NCI-H2196 (cell line): ENCODE measurements around the gene FBN2.
"Not testable (repeated sequence)": the region's sequence is repeated elsewhere in the genome, so short reads cannot be mapped to it uniquely, and the experiment has no call there.

ENCODE experiments used
- DNase-seq: peaks from one replicate; lab custom pipeline; 2025; ENCODE audit not compliant: unreplicated experiment; lab: John Stamatoyannopoulos, UW

The FBN2 gene

GRCh38 chr5:128366147-128366546 is 171.9 kb downstream of the FBN2 start:
- DNase-seq: no peak

- DNase-seq: no peak
These were observed 175.7 kb downstream of the FBN2 start for GRCh38 chr5:128362370-128362769.

- DNase-seq: no peak
These were observed 179.2 kb downstream of the FBN2 start for GRCh38 chr5:128358826-128359225.

GRCh38 chr5:128357226-128357625 is 180.8 kb downstream of the FBN2 start:
- DNase-seq: no peak

GRCh38 chr5:128355961-128356360 is 182.1 kb downstream of the FBN2 start:
- no peak for DNase-seq

- DNase-seq: no peak
These were observed 184.5 kb downstream of the FBN2 start for GRCh38 chr5:128353441-128354107.

GRCh38 chr5:128350705-128351104 is 187.3 kb downstream of the FBN2 start:
- DNase-seq: no peak

- peak; percentile 46 for DNase-seq
These were observed 188.8 kb downstream of the FBN2 start for GRCh38 chr5:128349044-128349858.

- DNase-seq: no peak
These were observed 192.0 kb downstream of the FBN2 start for GRCh38 chr5:128346038-128346437.

GRCh38 chr5:128345247-128345646 is 192.8 kb downstream of the FBN2 start:
- no peak for DNase-seq

- DNase-seq: no peak
These were observed 194.9 kb downstream of the FBN2 start for GRCh38 chr5:128343168-128343567.

- DNase-seq: no peak
These were observed 197.0 kb downstream of the FBN2 start for GRCh38 chr5:128341056-128341455.

- DNase-seq: no peak
These were observed 197.4 kb downstream of the FBN2 start for GRCh38 chr5:128340648-128341047.

- DNase-seq: no peak
These were observed 198.5 kb downstream of the FBN2 start for GRCh38 chr5:128339585-128339984.

- no peak for DNase-seq
These were observed 199.4 kb downstream of the FBN2 start for GRCh38 chr5:128338649-128339048.

- DNase-seq: no peak
These were observed 202.7 kb downstream of the FBN2 start for GRCh38 chr5:128335339-128335738.

- no peak for DNase-seq
These were observed 203.9 kb downstream of the FBN2 start for GRCh38 chr5:128334010-128334716.

- no peak for DNase-seq
These were observed 206.8 kb downstream of the FBN2 start for GRCh38 chr5:128331261-128331660.

- DNase-seq: no peak
These were observed 208.6 kb downstream of the FBN2 start for GRCh38 chr5:128329386-128329939.

- DNase-seq: no peak
These were observed 209.6 kb downstream of the FBN2 start for GRCh38 chr5:128328446-128328845.

GRCh38 chr5:128328007-128328406 is 210.0 kb downstream of the FBN2 start:
- no peak for DNase-seq

GRCh38 chr5:128321418-128321817 is 216.6 kb downstream of the FBN2 start:
- not testable (repeated sequence) for DNase-seq
